ENCODE results near the gene RASSF7. TPM values are rescaled to one million over a fixed set of nuclear protein-coding genes. Genes with fewer than 3 reads are reported as not detected.

The RASSF7 gene
- total RNA-seq, 2 experiments from 2014 or later, result 32.7 to 32.8 TPM

Other genes starting within 250 kb of the RASSF7 start
- 1,000 to 10,000 TPM; 1,010 to 1,055 TPM for gene IFITM1, start 246.9 kb upstream of the RASSF7 start, total RNA-seq
- 10 to 100 TPM; 52.3 to 58.8 TPM for gene IFITM3, start 240.1 kb upstream of the RASSF7 start, total RNA-seq
- gene B4GALNT4, start 191.5 kb upstream of the RASSF7 start, total RNA-seq, result under 1 TPM; 0.23 to 0.53 TPM
- not detected for gene PKP3, start 166.8 kb upstream of the RASSF7 start, total RNA-seq
- 100 to 1,000 TPM; 170 to 178 TPM for gene SIGIRR, start 146.0 kb upstream of the RASSF7 start, total RNA-seq
- gene ANO9, start 119.0 kb upstream of the RASSF7 start, total RNA-seq, result 10 to 100 TPM; 69.2 to 73.5 TPM
- 10 to 100 TPM; 20.1 to 21.5 TPM for gene PTDSS2, start 110.7 kb upstream of the RASSF7 start, total RNA-seq
- 100 to 1,000 TPM; 109 to 117 TPM for gene RNH1, start 53.7 kb upstream of the RASSF7 start, total RNA-seq
- gene HRAS, start 25.4 kb upstream of the RASSF7 start, total RNA-seq, result 10 to 100 TPM; 45.1 to 52.5 TPM
- gene LRRC56, start 23.4 kb upstream of the RASSF7 start, total RNA-seq, result 1 to 10 TPM; 2.2 to 2.5 TPM
- 1 to 10 TPM; 2.5 to 3.2 TPM for gene LMNTD2, start 232 bp upstream of the RASSF7 start, total RNA-seq
- 10 to 100 TPM; 38.7 to 39.1 TPM for gene PHRF1, start 15.5 kb downstream of the RASSF7 start, total RNA-seq
- 100 to 1,000 TPM; 220 to 221 TPM for gene IRF7, start 55.0 kb downstream of the RASSF7 start, total RNA-seq
- not detected for gene CDHR5, start 64.0 kb downstream of the RASSF7 start, total RNA-seq
- gene SCT, start 66.2 kb downstream of the RASSF7 start, total RNA-seq, result not detected
- gene DRD4, start 76.3 kb downstream of the RASSF7 start, total RNA-seq, result under 1 TPM; 0.18 to 0.20 TPM
- gene DEAF1, start 134.3 kb downstream of the RASSF7 start, total RNA-seq, result 10 to 100 TPM; 33.0 to 34.2 TPM
- gene TMEM80, start 134.8 kb downstream of the RASSF7 start, total RNA-seq, result 10 to 100 TPM; 22.6 to 25.3 TPM
- gene EPS8L2, start 145.3 kb downstream of the RASSF7 start, total RNA-seq, result 10 to 100 TPM; 16.2 to 19.4 TPM
- gene TALDO1, start 186.5 kb downstream of the RASSF7 start, total RNA-seq, result 100 to 1,000 TPM; 215 to 224 TPM
- gene GATD1, start 216.5 kb downstream of the RASSF7 start, total RNA-seq, result 10 to 100 TPM; 48.6 to 52.9 TPM
- gene CEND1, start 229.1 kb downstream of the RASSF7 start, total RNA-seq, result 1 to 10 TPM; 1.2 to 1.6 TPM
- gene SLC25A22, start 237.3 kb downstream of the RASSF7 start, total RNA-seq, result 10 to 100 TPM; 35.7 to 38.3 TPM
- 10 to 100 TPM; 45.1 to 48.5 TPM for gene PIDD1, start 244.3 kb downstream of the RASSF7 start, total RNA-seq
- gene RPLP2, start 249.0 kb downstream of the RASSF7 start, total RNA-seq, result 1,000 to 10,000 TPM; 2,077 to 2,079 TPM

Data from activated CD4-positive, alpha-beta memory T cell treated with anti-CD3 and anti-CD28 coated beads, Interleukin-2, amount 10 ng/mL, durations not matched to agents 7 days and 5 days (primary cell).